Stimulated activated CD8-positive, alpha-beta memory T cell treated with anti-CD3 and anti-CD28 coated beads, Interleukin-7, amount 100 ng/mL, for 1 hour (primary cell): Measurements from ENCODE around the gene MTCH1.
"Not testable (repeated sequence)": the region's sequence is repeated elsewhere in the genome, so short reads cannot be mapped to it uniquely, and the experiment has no call there.

ENCODE experiments used
- DNase-seq, 2 donors: peaks; one replicate each; pipeline ENCODE4 v3.0.0-alpha.2; 2020; ENCODE audit warnings: low read depth in 2 of 2

MTCH1 gene

DNA sequence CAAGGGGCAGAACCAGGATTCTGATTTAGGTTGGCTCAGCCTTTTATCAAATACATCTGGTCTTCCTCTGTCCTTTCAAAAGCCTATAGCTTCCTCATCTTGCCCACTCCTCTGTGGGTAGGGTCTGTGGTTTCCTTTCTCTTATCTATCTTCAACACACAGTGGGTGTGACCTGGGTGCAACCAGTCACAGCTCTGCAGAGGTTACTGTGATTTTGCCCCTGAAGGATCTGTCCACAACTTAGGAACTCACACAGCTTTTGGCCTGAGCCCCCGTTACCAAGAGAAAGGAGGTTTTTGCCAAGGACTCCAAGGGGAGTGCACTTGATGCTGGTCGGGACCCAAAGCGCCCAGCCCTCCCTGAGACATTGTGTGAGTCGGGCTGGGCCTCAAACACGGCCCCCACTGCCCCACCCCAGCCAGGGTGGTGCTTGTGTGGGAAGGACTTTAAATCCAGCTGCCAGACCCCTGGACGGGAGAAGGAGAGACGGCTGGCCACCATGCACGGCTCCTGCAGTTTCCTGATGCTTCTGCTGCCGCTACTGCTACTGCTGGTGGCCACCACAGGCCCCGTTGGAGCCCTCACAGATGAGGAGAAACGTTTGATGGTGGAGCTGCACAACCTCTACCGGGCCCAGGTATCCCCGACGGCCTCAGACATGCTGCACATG is 31.6 kb downstream of the MTCH1 start, which contains the start of gene PI16:
PI16 (plus strand) TSS at position 477 of the 670 bp plus-strand sequence; CDS start at position 500, 23 bp downstream.
- no peak for DNase-seq

DNA sequence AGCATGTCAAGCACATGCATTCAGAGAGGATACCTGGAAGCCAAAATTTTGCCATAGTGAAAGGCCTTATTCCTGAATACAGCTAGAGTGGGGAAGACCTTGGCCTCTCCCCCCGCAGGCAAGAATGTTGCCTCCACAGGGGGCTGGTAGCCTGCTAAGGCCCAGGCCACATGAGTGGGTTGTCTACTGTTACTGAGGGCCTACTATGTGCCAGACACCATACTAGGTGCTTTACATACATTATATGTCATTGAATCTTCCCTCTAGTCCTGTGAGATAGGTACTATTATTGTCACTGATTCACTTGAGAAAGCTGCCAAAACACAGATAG is 32.1 kb downstream of the MTCH1 start:
- no peak for DNase-seq

DNA sequence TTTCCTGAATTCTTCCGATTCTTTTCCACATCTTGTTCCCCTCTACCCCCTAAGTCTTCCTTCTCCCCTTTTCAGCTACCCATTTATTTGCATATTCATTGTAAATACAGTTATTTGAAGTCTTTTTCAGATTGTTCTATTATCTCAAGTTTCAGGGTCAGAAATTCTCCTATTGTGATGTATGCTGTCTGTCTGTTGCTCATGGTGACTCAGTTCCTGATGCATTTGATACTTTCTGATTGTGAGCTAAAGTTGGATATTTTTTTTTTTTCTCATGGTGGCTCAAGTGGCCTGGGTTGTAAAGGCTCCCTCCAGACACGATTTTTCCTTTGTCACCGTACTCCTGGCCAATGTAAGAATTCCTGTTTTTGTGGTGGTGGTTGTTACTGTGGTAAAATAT is 36.4 kb downstream of the MTCH1 start:
- DNase-seq = no peak

DNA sequence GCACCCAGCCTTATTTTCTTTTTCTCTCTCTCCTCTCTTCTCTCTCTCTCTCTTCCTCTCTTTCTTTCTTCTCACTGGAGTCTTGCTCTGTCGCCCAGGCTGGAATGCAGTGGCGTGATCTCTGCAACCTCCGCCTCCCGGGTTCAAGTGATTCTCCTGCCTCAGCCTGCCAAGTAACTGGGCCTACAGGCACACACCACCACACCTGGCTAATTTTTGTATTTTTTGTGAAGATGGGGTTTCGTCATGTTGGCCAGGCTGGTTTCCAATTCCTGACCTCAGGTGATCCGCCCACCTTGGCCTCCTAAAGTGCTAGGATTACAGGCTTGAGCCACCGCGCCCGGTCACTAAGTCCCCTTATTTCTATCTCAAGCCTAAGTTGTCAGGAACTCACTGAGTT is 36.9 kb downstream of the MTCH1 start:
- not testable (repeated sequence) for DNase-seq

DNA sequence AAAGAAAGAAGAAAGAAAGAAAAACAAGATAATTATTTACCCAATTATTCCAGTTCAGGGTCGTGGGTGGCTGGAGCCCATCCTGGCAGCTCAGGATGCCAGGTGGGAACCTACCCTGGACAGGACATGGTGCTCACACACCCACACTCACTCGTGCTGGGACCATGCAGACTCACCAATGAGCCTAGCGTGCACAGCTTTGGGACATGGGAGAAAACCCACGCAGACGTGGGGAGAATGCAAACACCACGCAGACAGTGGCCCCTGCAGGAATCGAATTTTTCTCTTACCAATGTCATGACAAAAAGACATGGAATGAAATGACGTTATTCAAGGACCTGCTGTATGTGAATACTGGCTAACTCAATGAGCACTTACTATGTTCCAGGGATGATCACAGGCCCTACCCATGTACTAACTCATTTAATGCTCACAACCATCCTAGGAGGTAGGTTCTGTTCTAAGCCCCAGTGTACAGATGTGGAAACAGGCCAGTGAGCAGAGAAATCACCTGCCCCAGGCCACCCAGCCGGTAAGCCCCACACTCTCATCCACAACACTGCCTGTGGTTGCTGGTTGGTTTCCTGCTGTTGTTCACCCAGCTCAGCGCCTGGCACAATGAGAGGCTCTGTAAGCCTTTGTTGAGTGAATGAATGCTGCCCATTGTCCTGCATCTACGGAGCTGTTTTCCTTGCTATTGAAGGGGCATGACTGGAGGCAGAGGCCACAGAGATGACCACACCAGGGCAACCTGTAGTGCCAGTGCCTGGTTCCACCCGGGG is 38.2 kb downstream of the MTCH1 start:
- DNase-seq = no peak

DNA sequence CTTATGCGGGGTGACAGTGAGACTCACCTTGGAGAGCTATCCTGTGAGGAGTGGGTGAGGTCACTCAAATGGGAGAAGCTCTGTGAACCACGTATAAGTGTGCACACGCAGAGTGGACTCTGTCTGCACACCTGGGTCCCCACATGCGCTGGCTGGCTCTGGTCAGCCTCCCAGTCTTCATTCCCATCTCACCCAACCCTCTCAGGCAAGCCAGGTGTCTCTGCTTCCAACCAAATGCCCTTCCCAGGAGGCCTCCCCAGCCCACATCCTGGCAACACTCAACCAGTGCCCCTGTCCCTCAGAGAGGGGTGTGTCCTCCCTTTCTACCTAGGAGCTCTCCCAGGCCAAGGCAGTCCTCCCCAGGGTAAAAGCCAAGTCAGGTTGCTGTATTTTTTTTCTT is 39.5 kb downstream of the MTCH1 start:
- DNase-seq = no peak

DNA sequence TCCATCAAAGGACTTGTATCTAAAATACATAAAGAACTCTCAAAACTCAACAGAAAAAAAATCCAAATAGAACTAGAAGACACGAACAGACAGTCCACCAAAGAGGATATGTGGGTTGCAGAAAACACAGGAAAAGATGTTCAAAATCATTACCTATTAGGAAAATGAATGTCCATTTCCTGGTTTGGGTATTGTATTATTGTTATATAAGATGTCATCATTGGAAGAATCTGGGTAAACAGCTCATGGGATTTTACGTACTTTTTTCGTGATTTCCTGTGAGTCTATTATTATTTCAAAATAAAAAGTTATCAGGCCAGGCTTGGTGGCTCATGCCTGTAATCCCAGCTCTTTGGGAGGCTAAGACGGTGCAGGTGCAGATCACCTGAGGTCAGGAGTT is 40.7 kb downstream of the MTCH1 start:
- no peak for DNase-seq

DNA sequence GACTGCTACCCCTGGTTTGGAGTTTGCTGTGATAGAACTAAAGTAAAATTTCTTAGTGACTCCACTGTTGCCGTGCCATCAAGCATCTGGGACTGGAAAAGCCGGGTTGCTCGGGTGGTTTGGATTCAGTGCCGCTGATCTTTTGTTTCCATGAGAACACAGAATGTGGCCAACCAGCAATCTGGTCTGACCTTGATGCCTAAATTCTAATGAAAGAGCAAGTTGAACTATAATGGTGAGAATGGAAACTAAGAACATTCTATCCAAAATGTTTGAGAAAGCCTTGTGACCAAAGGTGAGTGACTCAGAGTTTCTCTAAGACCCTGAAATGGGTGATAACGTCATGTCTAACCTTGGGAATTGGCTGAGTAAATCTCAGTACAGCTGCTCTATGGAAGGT is 41.3 kb downstream of the MTCH1 start:
- DNase-seq = no peak

DNA sequence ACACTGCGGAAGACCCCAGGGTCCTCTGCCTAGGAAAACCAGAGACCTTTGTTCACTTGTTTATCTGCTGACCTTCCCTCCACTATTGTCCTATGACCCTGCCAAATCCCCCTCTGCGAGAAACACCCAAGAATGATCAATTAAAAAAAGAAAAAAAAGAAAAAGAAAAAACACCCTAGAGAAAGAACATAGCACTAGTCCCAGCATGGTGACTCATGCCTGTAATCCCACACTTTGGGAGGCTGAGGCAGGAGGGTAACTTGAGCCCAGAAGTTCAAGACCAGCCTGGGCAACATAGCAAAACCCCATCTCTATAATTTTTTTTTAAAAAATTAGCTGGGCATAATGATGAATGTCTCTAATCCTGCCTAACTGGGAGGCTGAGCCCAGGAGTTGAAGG is 43.7 kb downstream of the MTCH1 start:
- DNase-seq = not testable (repeated sequence)

DNA sequence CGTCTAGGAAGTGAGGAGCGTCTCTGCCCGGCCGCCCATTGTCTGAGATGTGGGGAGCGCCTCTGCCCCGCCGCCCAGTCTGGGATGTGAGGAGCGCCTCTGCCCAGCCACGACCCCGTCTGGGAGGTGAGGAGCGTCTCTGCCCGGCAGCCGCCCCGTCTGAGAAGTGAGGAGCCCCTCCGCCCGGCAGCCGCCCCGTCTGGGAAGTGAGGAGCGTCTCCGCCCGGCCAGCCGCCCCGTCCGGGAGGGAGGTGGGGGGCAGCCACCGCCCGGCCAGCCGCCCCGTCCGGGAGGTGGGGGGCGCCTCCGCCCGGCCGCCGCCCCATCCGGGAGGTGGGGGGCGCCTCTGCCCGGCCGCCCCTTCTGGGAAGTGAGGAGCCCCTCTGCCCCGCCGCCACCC is 44.4 kb downstream of the MTCH1 start:
- DNase-seq = not testable (repeated sequence)

DNA sequence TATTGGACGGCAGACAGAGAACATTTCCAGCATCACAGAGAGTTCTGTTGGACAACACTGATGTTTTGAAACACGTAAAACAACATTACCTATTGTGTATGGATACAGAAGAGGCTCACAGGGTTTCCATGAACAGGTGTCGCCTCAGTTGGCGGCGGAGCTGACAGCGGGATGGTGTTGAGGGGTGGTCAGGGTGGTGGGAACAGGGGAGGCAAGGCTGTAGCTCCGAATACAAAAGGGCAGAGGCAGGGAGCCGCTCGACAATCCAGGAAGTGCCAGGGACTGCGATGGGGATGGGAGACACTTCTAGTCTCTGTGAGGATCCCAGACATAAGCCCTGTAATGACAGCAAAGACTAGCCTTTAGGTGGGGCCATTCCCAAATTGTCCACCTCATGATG is 46.0 kb downstream of the MTCH1 start:
- no peak for DNase-seq

DNA sequence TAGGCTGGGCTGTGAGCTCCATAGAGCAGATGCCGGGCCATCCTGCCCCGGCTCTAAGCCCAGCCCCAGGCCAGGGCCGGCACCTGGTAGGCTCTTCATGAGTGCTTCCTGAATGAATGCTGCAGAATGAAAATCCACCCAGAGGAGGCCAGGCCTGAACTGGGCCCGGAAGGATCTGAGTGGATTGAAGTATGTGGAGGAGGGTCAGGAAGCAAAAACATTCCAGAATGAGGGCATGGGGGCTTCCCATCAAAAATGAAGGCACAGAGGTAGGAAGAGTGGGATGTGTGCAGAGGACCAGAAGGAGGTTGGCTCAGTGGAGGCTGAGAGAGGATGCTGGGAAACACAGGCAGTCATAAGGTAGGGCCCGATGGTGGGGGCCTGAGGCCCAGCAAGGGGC is 47.0 kb downstream of the MTCH1 start:
- not testable (repeated sequence) for DNase-seq

DNA sequence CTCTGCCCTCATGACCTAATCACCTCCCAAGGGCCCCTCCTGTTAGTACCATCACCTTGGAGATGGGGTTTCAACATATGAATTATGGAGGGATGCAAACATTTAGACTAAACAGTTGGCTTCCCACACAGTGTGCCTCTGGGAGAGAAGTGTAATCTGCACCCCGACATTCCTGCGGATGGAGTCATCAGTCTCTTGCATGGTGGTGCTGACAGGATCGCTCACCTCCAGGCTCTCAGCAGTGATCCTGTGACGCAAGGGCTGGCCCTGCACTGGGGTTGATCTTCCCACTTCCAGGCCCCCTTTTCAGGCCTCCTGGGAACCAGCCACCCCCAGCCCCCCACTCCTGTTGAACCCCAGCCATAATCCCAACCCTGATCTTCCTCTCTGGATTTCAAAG is 47.5 kb downstream of the MTCH1 start:
- no peak for DNase-seq

DNA sequence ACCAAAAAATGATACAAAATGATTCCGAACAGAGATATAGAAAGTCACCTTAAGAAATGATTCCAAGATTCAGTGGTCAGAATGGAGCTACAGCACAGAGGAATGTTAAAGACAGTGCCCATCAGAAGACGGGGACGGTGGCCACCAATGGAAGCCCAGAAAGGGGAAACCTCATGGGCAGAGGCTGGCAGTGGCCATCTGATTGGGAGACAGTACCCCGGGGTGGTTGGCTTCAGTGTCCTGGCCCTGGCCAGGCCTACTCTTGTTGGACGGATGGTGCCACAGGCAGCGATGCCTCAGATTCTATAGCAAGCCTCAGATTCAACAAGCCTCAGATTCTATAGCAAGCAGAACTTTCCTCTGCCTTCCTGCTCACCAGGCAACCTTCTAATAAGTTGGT is 48.1 kb downstream of the MTCH1 start:
- no peak for DNase-seq

DNA sequence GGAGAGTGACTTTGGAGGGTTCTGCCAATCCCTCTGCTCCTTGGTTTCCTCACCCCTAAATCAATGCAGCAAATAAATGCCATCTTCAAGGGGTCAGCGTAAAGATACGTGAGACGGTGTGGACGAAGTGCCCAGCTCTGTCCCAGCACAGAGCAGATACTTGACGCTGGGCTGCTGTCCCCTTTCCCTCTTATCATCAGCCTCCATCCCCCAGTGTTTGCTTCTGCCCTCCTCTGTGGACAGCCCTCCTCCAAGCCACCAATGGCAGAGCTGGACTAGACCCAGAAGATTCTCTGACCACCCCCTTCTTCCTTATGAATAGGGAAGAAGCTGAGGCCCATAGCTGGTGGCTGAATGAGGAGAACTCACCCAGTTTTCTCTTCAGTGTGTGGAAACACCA is 49.2 kb downstream of the MTCH1 start:
- DNase-seq = no peak

DNA sequence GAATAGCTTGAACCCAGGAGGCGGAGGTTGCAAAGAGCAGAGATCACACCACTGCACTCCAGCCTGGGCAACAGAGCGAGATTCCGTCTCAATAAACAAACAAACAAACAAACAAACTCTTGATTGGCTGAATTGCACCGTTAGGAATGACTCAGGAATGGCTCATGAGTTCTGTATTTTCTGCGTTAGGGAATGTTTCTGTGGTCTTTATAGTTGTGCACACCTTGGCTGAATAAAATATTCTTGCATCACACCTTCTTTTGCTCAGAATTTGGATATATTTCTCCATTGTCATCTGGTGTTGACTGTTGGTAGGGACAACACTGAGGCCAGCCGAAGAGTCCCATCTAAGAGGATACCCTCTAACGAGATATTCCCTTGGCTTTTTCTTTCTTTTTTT is 51.1 kb downstream of the MTCH1 start:
- DNase-seq = no peak

DNA sequence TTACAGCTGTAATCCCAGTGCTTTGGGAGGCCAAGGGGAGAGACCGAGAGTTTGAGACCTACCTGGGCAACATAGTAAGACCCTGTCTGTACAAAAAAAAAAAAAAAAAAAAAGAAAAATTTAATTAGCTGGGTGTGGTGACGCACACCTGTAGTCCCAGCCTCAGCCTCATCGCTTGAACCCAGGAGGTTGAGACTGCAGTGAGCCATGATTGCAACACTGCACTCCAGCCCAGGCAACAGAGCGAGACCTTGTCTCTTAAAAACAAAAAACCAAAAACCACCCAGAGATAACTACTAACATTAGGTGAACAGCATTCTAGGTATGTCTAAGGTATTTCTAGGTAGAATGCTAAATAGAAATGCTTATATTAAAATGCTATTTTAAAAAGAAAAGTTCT is 52.5 kb downstream of the MTCH1 start:
- DNase-seq = no peak

DNA sequence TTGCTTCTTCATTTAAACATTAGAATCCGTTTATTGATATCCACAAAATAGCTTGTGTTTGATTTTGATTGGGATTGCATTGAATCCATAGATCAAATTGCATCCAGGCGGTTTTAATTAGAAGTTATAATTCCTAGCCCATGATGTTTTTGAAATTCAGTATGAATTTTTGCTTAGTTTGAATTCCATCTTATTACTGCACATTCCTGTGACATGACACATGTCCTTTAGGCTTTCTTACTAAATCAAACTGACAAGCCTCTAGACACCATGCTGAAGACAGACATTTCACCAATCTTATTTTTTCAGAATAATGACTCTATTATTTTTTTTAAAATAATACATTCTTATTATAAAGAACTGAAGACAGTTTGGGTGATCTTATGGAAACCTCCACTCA is 52.9 kb downstream of the MTCH1 start:
- no peak for DNase-seq

DNA sequence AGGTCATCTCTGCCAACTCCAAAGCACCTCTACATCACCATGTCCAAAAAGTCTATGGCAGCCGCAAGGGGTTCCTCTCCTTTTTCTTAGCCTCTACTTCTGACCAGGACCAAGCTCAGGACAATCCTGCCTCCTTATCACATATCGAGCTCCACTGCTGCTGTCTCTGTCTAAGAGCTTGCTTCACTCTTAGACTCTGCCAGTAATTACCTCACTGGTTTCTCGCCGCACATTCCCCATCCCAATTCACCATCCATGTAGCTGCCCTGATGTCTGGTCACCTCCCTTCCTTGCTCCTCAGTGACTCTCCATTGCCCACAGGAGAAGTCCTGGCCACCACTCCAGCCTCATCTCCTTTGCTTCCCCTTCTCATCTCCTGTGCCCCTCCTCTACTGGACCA is 55.5 kb downstream of the MTCH1 start:
- no peak for DNase-seq

DNA sequence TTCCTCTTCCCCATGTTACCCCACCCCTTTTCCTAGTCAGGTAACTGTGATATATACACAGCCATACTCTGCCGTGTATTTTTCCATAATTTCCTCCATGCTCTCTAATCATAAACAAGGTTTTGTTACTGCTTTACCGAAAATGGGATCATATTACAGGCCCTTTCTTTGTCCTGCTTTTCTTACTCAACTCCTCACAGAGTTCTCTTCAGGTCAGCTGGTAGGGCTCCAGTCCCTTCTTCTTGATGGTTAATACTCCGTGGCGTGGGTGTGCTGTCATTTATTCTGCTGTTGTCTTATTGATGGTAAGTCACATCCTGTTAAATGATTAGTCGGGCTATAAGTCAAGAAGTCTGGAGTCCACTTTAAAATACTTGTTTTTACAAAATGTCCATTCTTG is 56.4 kb downstream of the MTCH1 start:
- DNase-seq = no peak

DNA sequence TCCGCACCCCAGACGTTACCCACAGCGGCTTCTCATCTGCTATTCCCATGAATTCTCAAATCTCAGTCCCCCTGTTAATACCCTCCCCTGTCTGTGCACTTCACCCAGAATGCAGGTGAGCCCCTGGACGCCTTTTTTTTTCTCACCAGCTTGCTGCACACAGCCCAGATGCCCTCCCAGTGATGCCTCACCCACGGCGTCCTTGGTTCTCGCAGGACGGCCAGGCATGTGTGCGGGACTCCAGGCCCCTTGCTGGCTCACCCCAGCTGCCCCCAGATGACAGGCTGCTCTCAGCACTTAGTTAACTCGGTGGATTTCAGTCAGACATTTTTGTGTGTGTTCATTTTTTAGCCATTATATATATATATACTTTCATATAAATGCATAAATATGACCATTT is 56.8 kb downstream of the MTCH1 start:
- DNase-seq = no peak

DNA sequence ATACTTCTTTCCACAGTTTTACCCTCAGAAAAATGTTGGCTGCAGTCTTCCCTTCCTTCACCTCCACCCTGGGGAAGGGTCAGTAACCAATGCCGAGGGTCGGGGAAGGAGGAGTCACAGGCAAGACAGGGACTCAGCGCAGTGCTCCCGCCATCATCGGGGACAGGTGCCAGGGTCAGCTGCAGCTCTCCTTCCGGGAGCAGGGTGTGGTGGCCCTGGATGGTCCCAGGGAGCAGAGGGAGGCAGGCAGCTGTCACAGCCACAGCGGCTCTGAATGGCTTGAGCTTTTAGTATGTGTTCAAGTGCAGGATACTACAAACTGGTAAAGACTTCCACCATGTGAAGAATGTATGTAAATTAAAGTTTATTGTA is 57.5 kb downstream of the MTCH1 start:
- no peak for DNase-seq

DNA sequence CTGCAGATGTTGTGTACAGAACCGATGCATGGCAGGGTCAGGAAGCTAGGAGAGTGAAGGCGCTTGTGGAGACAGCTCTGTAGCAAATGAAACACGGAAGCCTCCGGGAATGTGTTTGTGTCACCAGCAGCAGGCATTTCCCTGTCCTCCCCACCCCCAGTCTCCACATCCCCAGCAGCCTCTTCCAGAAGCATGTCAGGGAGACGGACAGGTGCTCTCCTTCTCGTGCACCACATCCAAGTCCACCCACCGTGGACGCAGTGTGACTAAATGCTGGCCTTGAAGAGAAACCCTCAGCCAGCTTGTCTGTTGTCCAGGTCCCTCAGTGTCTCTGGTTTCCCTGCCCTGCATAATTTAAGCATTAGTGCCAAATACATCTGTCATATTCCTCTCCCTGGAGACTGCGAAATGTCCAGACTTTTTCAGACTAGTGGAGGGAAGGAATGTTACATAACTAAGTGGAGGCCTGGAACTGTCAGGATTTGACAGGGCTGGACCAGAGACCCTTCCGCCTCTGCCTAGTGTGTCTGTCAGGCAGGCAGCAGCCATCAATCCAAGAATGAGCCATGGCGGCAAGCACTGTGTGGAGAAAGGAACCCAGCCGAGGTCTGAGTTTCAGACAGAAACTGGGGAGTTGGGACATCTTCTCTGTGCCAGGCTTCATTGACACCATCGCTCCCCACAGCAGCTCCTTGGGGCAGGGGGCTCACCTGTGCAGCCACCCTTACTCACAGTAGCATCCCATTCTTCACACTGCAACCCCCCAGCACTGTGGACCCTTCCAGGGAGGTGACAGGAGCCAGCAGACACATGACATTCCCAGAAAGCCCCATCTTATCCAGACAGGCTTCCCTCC is 58.1 kb downstream of the MTCH1 start:
- DNase-seq = no peak
